IMR-90 (cell line): ENCODE results near the gene RSU1. TPM values are rescaled to one million over a fixed set of nuclear protein-coding genes. Genes with fewer than 3 reads are reported as not detected.

Experiments
- ATAC-seq: fragments of 200-7000 bp; cut with Tn5 transposase; 2 replicates; pipeline ENCODE4 v1.9.1; 2020; ENCODE audit warnings: low read depth, mild to moderate bottlenecking, moderate library complexity
- BruUV-seq: library from RNA; stranded (reverse); fragments of 400-500 nt; replicated peaks from 2 replicates; lab custom pipeline; 2021; lab: Mats Ljungman, UMichigan
- CTCF ChIA-PET: fragments of 300-600 bp; formaldehyde crosslinking; extraction: SDS; loops from one replicate; lab custom pipeline; 2021; ENCODE audit warnings: antibody characterized with exemption; lab: Yijun Ruan, JAX
- POLR2A ChIA-PET: fragments of 300-600 bp; sonication (Branson Sonifier 250); formaldehyde crosslinking; loops from one replicate; lab custom pipeline; 2022; ENCODE audit warnings: antibody characterized with exemption; ENCODE audit not compliant: unreplicated experiment; lab: Charles Lee
- DNase-seq: peaks from one replicate; pipeline ENCODE4 v3.0.0; 2013
- H2AFZ ChIP-seq: replicated peaks from 2 replicates; pipeline ENCODE3; 2013; ENCODE audit warnings: low read length, mild to moderate bottlenecking; ENCODE audit not compliant: poor library complexity
- H2AK5ac ChIP-seq: 2 replicates; pipeline ENCODE4 v1.6.1; 2013; ENCODE audit warnings: low read depth, low read length, inconsistent platforms
- H2AK9ac ChIP-seq: replicated peaks from 2 replicates; pipeline ENCODE3; 2013; ENCODE audit warnings: mild to moderate bottlenecking, low read depth, low read length, moderate library complexity; ENCODE audit not compliant: poor library complexity
- H2BK120ac ChIP-seq: 2 replicates; pipeline ENCODE4 v1.6.1; 2013; ENCODE audit warnings: low read depth, low read length, inconsistent platforms
- H2BK15ac ChIP-seq: 3 replicates; pipeline ENCODE4 v1.6.1; 2013; ENCODE audit warnings: low read depth, low read length, inconsistent platforms
- H2BK20ac ChIP-seq: 2 replicates; pipeline ENCODE4 v1.6.1; 2013; ENCODE audit warnings: low read depth, mild to moderate bottlenecking, inconsistent platforms, low read length, moderate library complexity
- H2BK5ac ChIP-seq: 2 replicates; pipeline ENCODE4 v1.6.1; 2013; ENCODE audit warnings: mild to moderate bottlenecking, low read depth, low read length, inconsistent platforms; ENCODE audit not compliant: poor library complexity, severe bottlenecking
- H3K14ac ChIP-seq: replicated peaks from 2 replicates; pipeline ENCODE4 v1.6.1; 2013; ENCODE audit warnings: low read depth, low read length, inconsistent platforms
- H3K18ac ChIP-seq: 2 replicates; pipeline ENCODE4 v1.6.1; 2013; ENCODE audit warnings: low read depth, low read length, control low read depth
- H3K23ac ChIP-seq: 2 replicates; pipeline ENCODE4 v1.6.1; 2013; ENCODE audit warnings: low read depth, low read length, inconsistent platforms
- H3K27ac ChIP-seq: 2 replicates; pipeline ENCODE4 v1.5.1; 2013; ENCODE audit warnings: mild to moderate bottlenecking, control low read depth, low read length; ENCODE audit not compliant: insufficient read depth
- H3K27me3 ChIP-seq: 2 replicates; pipeline ENCODE4 v1.6.1; 2013; ENCODE audit warnings: low read length; ENCODE audit not compliant: control insufficient read depth, insufficient read depth
- H3K36me3 ChIP-seq: 2 replicates; pipeline ENCODE4 v1.6.1; 2013; ENCODE audit warnings: low read length, mixed read lengths; ENCODE audit not compliant: control insufficient read depth, insufficient read depth
- H3K4ac ChIP-seq: 2 replicates; pipeline ENCODE4 v1.6.1; 2013; ENCODE audit warnings: low read depth, low read length, inconsistent platforms
- H3K4me1 ChIP-seq: 2 replicates; pipeline ENCODE4 v1.6.1; 2013; ENCODE audit warnings: low read length, mixed read lengths; ENCODE audit not compliant: control insufficient read depth, insufficient read depth
- H3K4me2 ChIP-seq: 2 replicates; pipeline ENCODE4 v1.6.1; 2013; ENCODE audit warnings: low read depth, mild to moderate bottlenecking, control low read depth, low read length, moderate library complexity
- H3K4me3 ChIP-seq: 2 replicates; pipeline ENCODE4 v1.5.1; 2013; ENCODE audit warnings: low read depth, mild to moderate bottlenecking, control low read depth, low read length, moderate library complexity; ENCODE audit not compliant: insufficient read depth
- H3K56ac ChIP-seq: 2 replicates; pipeline ENCODE4 v1.6.1; 2013; ENCODE audit warnings: low read length, inconsistent platforms; ENCODE audit not compliant: insufficient read depth; ENCODE audit errors: extremely low read depth
- H3K79me1 ChIP-seq, 2 experiments: 2 replicates each; pipeline ENCODE4 v1.6.1; 2013; ENCODE audit warnings: low read length in 2 of 2, inconsistent platforms in 1 of 2, low read depth in 1 of 2
- H3K9ac ChIP-seq: 2 replicates; pipeline ENCODE4 v1.6.1; 2013; ENCODE audit warnings: low read depth, low read length, control low read depth
- H3K9me1 ChIP-seq: 2 replicates; pipeline ENCODE4 v1.6.1; 2013; ENCODE audit warnings: low read length, inconsistent platforms; ENCODE audit not compliant: insufficient read depth
- H3K9me3 ChIP-seq: 2 replicates; pipeline ENCODE4 v1.6.1; 2013; ENCODE audit warnings: low read length; ENCODE audit not compliant: control insufficient read depth, insufficient read depth
- H4K20me1 ChIP-seq: 2 replicates; pipeline ENCODE4 v1.6.1; 2013; ENCODE audit warnings: low read length, inconsistent platforms; ENCODE audit not compliant: insufficient read depth
- H4K5ac ChIP-seq: 2 replicates; pipeline ENCODE4 v1.6.1; 2013; ENCODE audit warnings: mild to moderate bottlenecking, low read depth, low read length, control low read depth
- H4K8ac ChIP-seq, 2 experiments: 2 replicates each; pipeline ENCODE4 v1.6.1; 2013; ENCODE audit warnings: low read depth in 2 of 2, low read length in 2 of 2, control low read depth in 1 of 2, inconsistent platforms in 1 of 2
- H4K91ac ChIP-seq: 2 replicates; pipeline ENCODE4 v1.6.1; 2013; ENCODE audit warnings: low read depth, low read length, inconsistent platforms; ENCODE audit not compliant: insufficient read depth
- BHLHE40 ChIP-seq: fragments of 150-350 bp; IDR thresholded peaks from 2 replicates; pipeline ENCODE4 v1.6.1; 2016; ENCODE audit warnings: mild to moderate bottlenecking, low read depth, low read length
- CEBPB ChIP-seq: IDR thresholded peaks from 2 replicates; pipeline ENCODE4 v1.6.1; 2012; ENCODE audit warnings: low read depth, low read length, improper control_type of control experiment
- CHD1 ChIP-seq: IDR thresholded peaks from 2 replicates; pipeline ENCODE4 v1.6.1; 2012; ENCODE audit warnings: low read depth, low read length, improper control_type of control experiment
- CTCF ChIP-seq: conservative IDR thresholded peaks from 2 replicates; pipeline ENCODE4 v1.5.1; 2012; ENCODE audit warnings: mild to moderate bottlenecking, low read depth, low read length, improper control_type of control experiment
- ELK1 ChIP-seq: fragments of 150-350 bp; IDR thresholded peaks from 2 replicates; pipeline ENCODE4 v1.6.1; 2016; ENCODE audit warnings: low read depth, mild to moderate bottlenecking, low read length, moderate library complexity, borderline replicate concordance
- FOS ChIP-seq: fragments of 150-350 bp; IDR thresholded peaks from 2 replicates; pipeline ENCODE4 v1.6.1; 2016; ENCODE audit warnings: low read depth, low read length
- MAFK ChIP-seq: IDR thresholded peaks from 2 replicates; pipeline ENCODE4 v1.6.1; 2012; ENCODE audit warnings: low read depth, low read length, improper control_type of control experiment
- MAZ ChIP-seq: IDR thresholded peaks from 2 replicates; pipeline ENCODE4 v1.6.1; 2012; ENCODE audit warnings: low read depth, mild to moderate bottlenecking, low read length, improper control_type of control experiment, moderate library complexity, borderline replicate concordance
- MXI1 ChIP-seq: IDR thresholded peaks from 2 replicates; pipeline ENCODE4 v1.6.1; 2012; ENCODE audit warnings: low read depth, mild to moderate bottlenecking, low read length, moderate library complexity, borderline replicate concordance
- NFE2L2 ChIP-seq: fragments of 150-350 bp; IDR thresholded peaks from 2 replicates; pipeline ENCODE4 v1.6.1; 2016; ENCODE audit warnings: low read depth, mild to moderate bottlenecking, low read length
- POLR2A ChIP-seq: IDR thresholded peaks from 2 replicates; pipeline ENCODE4 v1.6.1; 2012; ENCODE audit warnings: mild to moderate bottlenecking, low read depth, low read length
- RAD21 ChIP-seq: IDR thresholded peaks from 2 replicates; pipeline ENCODE4 v1.6.1; 2012; ENCODE audit warnings: low read length, improper control_type of control experiment
- RCOR1 ChIP-seq: IDR thresholded peaks from 2 replicates; pipeline ENCODE4 v1.6.1; 2012; ENCODE audit warnings: mild to moderate bottlenecking, low read length, improper control_type of control experiment; ENCODE audit not compliant: insufficient replicate concordance
- RFX5 ChIP-seq: IDR thresholded peaks from 2 replicates; pipeline ENCODE4 v1.8.0; 2012; ENCODE audit warnings: low read depth, mild to moderate bottlenecking, low read length, moderate library complexity
- SMC3 ChIP-seq: fragments of 150-350 bp; IDR thresholded peaks from 2 replicates; pipeline ENCODE4 v1.6.1; 2016; ENCODE audit warnings: low read depth, mild to moderate bottlenecking, antibody characterized with exemption, low read length, moderate library complexity
- USF2 ChIP-seq: fragments of 150-350 bp; IDR thresholded peaks from 2 replicates; pipeline ENCODE4 v1.6.1; 2017; ENCODE audit warnings: mild to moderate bottlenecking, antibody characterized with exemption, low read length, low read depth
- WGBS, 2 experiments: methylation state at CpG; one replicate each; pipeline versions ENCODE4 v1.1.5 to v1.1.7; 2013; ENCODE audit warnings: missing lambda C conversion rate in 2 of 2; ENCODE audit not compliant: insufficient read length in 1 of 2; ENCODE audit errors: extremely low coverage in 2 of 2; 5-methylcytosine and 5-hydroxymethylcytosine counted together
- dilution Hi-C: fragments of 300-500 bp; cut with HindIII; formaldehyde crosslinking; loops from one replicate; pipeline ENCODE4 v1.14.3; 2018; ENCODE audit warnings: low sequenced_read_pairs; ENCODE audit not compliant: unreplicated experiment
- in situ Hi-C: fragments of 300-500 bp; cut with MboI; formaldehyde crosslinking; loops from 3 replicates; pipeline ENCODE4 v1.14.3; 2019; ENCODE audit warnings: low sequenced_read_pairs, inconsistent platforms, mixed read lengths
- intact Hi-C: fragments of 100-400 bp; cut with micrococcal nuclease; formaldehyde crosslinking; loops from 2 replicates; pipeline ENCODE4 v1.10.0; 2022
- polyA plus RNA-seq, 3 experiments: library from polyadenylated mRNA; depleted of rRNA; stranded (reverse); fragments of >200 nt; gene quantifications; 2 replicates each; pipeline ENCODE4 v1.2.3, GENCODE V29; 2012; ENCODE audit warnings: low replicate concordance in 1 of 3
- total RNA-seq: library from RNA; depleted of rRNA; stranded (reverse); fragments of >200 nt; gene quantifications from 2 replicates; pipeline ENCODE4 v1.2.3, GENCODE V29; 2012

Gene RSU1
- total and polyA plus RNA-seq, 2 of the 4 experiments (the other 2 are of a cell fraction), result 134 to 148 TPM

GRCh38 chr10:16863766-16864165 is 46.5 kb upstream of the RSU1 start:
- Histone ChIP-seq H3K36me3 (no peaks in the 10 kb centered on the region), H2BK5ac (no peak overlapping the region), H3K4ac (no peak overlapping the region), H4K20me1 (no peaks in the 10 kb centered on the region), H3K56ac (no peak overlapping the region), H3K27ac (no peak overlapping the region), H3K79me1 (no peaks in the 10 kb centered on the region), H4K5ac (no peak overlapping the region), H4K91ac (no peak overlapping the region), H3K14ac (no peak overlapping the region), H3K9me3 (no peaks in the 10 kb centered on the region), H3K18ac (no peak overlapping the region), H3K9ac (no peak overlapping the region), H3K27me3 (no peaks in the 10 kb centered on the region), H2BK15ac (no peak overlapping the region), H2AK9ac (no peak overlapping the region), H4K8ac (no peak overlapping the region), H3K9me1 (no peaks in the 10 kb centered on the region), H3K23ac (no peak overlapping the region), H2BK20ac (no peak overlapping the region), H3K4me3 (no peak overlapping the region), H2AFZ (no peak overlapping the region), H3K4me2 (no peak overlapping the region), H3K4me1 (peaks cover 3% of the 10 kb centered on the region), H2AK5ac (no peak overlapping the region), H2BK120ac (no peak overlapping the region)
- TF ChIP-seq MAFK, result no peak
- TF ChIP-seq SMC3, result no peak
- TF ChIP-seq NFE2L2, result no peak
- TF ChIP-seq POLR2A, result no peak
- TF ChIP-seq CTCF, result no peak
- no peak for TF ChIP-seq MAZ
- no peak for TF ChIP-seq MXI1
- no peak for TF ChIP-seq RAD21
- no peak for TF ChIP-seq CHD1
- TF ChIP-seq RFX5, result no peak
- no peak for TF ChIP-seq ELK1
- no peak for TF ChIP-seq CEBPB
- no peak for TF ChIP-seq USF2
- no peak for TF ChIP-seq RCOR1
- TF ChIP-seq FOS, result no peak
- no peak for TF ChIP-seq BHLHE40
- CTCF ChIA-PET, result interaction anchor here (0.9 to 1.2 kb wide), 2 partner anchors 11 to 123 kb away, joined by 4 to 5 read pairs; no protein-coding TSS in a partner anchor
- POLR2A ChIA-PET, result interaction anchor here (0.6 kb wide), 1 partner anchor 603 kb away, joined by 22 read pairs; no protein-coding TSS in a partner anchor
- DNase-seq (no peak), ATAC-seq (no peak)
- intact Hi-C loops, result no loop called here
- no CpG with 5 or more reads among the region's 2 CpGs for WGBS, 2 experiments
- in situ Hi-C loops, result no loop called here
- no TSS peak for BruUV-seq
- dilution Hi-C loops, result no loop called here
